ENCODE measurements around the gene PTPN3. TPM values are rescaled to one million over a fixed set of nuclear protein-coding genes. Genes with fewer than 3 reads are reported as not detected.

PTPN3 gene
- total RNA-seq, 4 donors from 2014 or later: 31.6 to 64.0 (median 38.7) TPM

DNA sequence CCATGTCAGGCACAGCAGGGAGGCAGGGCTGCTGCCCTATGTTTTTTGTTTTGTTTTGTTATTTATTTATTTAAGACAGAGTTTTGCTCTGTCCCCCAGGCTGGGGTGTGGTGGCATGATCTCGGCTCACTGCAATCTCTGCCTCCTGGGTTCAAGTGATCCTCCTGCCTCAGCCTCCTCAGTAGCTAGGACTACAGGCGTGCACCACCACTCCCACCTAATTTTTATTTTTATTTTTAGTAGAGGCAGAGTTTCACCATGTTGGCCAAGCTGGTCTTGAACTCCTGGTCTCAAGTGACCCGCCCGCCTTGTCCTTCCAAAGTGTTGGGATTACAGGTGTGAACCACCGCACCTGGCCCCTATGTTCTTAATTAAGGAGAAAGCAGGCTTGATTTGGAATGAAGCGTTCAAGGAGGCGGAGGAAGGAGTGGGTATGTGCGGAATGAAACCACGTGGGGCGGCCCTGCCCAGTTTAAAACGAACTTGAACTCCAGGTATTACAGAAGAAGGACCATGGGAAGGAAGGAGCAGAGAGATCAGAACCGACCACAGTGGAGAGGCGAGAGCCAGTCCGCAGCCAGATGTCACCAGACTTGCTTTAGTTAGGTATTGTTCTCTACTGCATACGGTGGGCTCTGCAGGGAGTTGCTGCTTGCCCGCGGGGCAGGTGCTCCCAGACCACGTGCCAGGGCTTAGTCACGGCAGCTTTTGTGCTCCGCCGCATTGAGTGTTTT lies 142.4 kb downstream of the PTPN3 start:
- peaks cover 3% of the 10 kb centered on the region for H3K27me3 ChIP-seq
- no peaks in the 10 kb centered on the region for H3K4me1 ChIP-seq
- no peak overlapping the region for H3K27ac ChIP-seq
- no peak for DNase-seq (ENCODE audit: low spot score in 2 of 2)
- H3K9me3 ChIP-seq: no peaks in the 10 kb centered on the region
- TF ChIP-seq EP300 (IDR thresholded peaks at IDR 0.05) (no peak), POLR2A (IDR thresholded peaks at IDR 0.05) (no peak), POLR2AphosphoS5 (IDR thresholded peaks at IDR 0.05) (no peak)
- TF ChIP-seq, protein P1, sequence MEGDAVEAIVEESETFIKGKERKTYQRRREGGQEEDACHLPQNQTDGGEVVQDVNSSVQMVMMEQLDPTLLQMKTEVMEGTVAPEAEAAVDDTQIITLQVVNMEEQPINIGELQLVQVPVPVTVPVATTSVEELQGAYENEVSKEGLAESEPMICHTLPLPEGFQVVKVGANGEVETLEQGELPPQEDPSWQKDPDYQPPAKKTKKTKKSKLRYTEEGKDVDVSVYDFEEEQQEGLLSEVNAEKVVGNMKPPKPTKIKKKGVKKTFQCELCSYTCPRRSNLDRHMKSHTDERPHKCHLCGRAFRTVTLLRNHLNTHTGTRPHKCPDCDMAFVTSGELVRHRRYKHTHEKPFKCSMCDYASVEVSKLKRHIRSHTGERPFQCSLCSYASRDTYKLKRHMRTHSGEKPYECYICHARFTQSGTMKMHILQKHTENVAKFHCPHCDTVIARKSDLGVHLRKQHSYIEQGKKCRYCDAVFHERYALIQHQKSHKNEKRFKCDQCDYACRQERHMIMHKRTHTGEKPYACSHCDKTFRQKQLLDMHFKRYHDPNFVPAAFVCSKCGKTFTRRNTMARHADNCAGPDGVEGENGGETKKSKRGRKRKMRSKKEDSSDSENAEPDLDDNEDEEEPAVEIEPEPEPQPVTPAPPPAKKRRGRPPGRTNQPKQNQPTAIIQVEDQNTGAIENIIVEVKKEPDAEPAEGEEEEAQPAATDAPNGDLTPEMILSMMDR (IDR thresholded peaks at IDR 0.05): no peak
- no peak overlapping the region for H3K4me3 ChIP-seq
- no peaks in the 10 kb centered on the region for H3K36me3 ChIP-seq
- 75% methylated on average over 21 of the region's 21 CpGs for WGBS

DNA sequence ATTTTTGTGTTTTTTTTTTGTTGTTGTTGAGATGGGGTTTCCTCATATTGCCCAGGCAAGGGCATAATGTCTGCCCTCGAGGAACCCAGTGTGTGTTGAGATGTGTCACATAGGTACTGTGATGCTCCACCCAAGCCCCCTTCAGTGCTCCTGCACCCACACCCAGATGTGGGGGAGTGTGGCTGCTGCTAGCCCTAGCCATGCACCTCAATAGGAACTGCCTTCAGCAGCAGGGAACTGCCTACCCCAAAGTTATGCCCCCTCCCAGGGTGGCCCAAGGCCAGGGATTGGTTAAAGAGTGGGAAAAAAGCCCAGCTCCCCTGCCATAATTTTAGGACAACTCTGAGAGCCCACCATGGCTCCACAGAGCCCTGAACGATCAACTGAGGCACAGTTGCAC lies 143.9 kb downstream of the PTPN3 start:
- peaks cover under 1% of the 10 kb centered on the region for H3K4me1 ChIP-seq
- H3K4me3 ChIP-seq: no peak overlapping the region
- WGBS: 83% methylated on average over 2 of the region's 2 CpGs
- TF ChIP-seq, protein P1 (IDR thresholded peaks at IDR 0.05): no peak
- TF ChIP-seq EP300 (IDR thresholded peaks at IDR 0.05) (no peak), POLR2A (IDR thresholded peaks at IDR 0.05) (no peak), POLR2AphosphoS5 (IDR thresholded peaks at IDR 0.05) (no peak)
- no peak overlapping the region for H3K27ac ChIP-seq
- no peak for DNase-seq (ENCODE audit: low spot score in 2 of 2)
- H3K27me3 ChIP-seq: peaks cover 3% of the 10 kb centered on the region
- no peaks in the 10 kb centered on the region for H3K9me3 ChIP-seq
- H3K36me3 ChIP-seq: no peaks in the 10 kb centered on the region

DNA sequence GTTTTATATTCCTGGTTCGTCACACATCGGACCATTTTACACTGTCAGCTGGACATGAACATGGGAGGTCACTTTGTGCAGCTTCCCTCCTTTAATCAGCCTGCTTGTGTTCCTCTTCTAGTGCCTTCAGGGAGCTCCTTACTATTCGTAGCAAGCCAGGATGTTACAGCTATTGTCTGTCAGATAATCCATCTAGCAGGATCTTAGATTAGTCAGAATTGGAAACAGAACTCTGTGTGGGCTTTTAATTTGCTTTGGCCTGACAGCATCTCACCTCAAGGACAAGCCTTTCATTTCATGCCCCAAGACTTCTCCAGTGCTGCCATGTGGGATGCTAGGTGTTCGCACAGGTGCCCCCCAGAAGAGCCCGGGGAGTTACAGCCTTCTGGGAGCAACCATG lies 147.1 kb downstream of the PTPN3 start:
- no peaks in the 10 kb centered on the region for H3K36me3 ChIP-seq
- no peak overlapping the region for H3K27ac ChIP-seq
- no peak for DNase-seq (ENCODE audit: low spot score in 2 of 2)
- H3K4me1 ChIP-seq: peaks cover 6% of the 10 kb centered on the region
- H3K27me3 ChIP-seq: peaks cover 3% of the 10 kb centered on the region
- 87% methylated on average over 5 of the region's 5 CpGs for WGBS
- H3K4me3 ChIP-seq: no peak overlapping the region
- TF ChIP-seq POLR2AphosphoS5 (IDR thresholded peaks at IDR 0.05) (no peak), POLR2A (IDR thresholded peaks at IDR 0.05) (no peak), EP300 (IDR thresholded peaks at IDR 0.05) (no peak)
- TF ChIP-seq, protein P1 (IDR thresholded peaks at IDR 0.05): no peak
- no peaks in the 10 kb centered on the region for H3K9me3 ChIP-seq

GRCh38 chr9:109349421-109349846 lies 148.7 kb downstream of the PTPN3 start:
- H3K36me3 ChIP-seq: no peaks in the 10 kb centered on the region
- H3K4me1 ChIP-seq: peaks cover 21% of the 10 kb centered on the region
- H3K9me3 ChIP-seq: no peaks in the 10 kb centered on the region
- H3K4me3 ChIP-seq: no peak overlapping the region
- H3K27ac ChIP-seq: no peak overlapping the region
- TF ChIP-seq POLR2A (IDR thresholded peaks at IDR 0.05) (no peak), EP300 (IDR thresholded peaks at IDR 0.05) (no peak), POLR2AphosphoS5 (IDR thresholded peaks at IDR 0.05) (no peak)
- TF ChIP-seq, protein P1 (IDR thresholded peaks at IDR 0.05): no peak
- DNase-seq (ENCODE audit: low spot score in 2 of 2): no peak
- peaks cover 3% of the 10 kb centered on the region for H3K27me3 ChIP-seq

GRCh38 chr9:109346904-109347303 lies 151.2 kb downstream of the PTPN3 start:
- TF ChIP-seq, protein P1 (IDR thresholded peaks at IDR 0.05): no peak
- TF ChIP-seq EP300 (IDR thresholded peaks at IDR 0.05): no peak
- TF ChIP-seq POLR2A (IDR thresholded peaks at IDR 0.05): no peak
- no peak for TF ChIP-seq POLR2AphosphoS5 (IDR thresholded peaks at IDR 0.05)
- 71% methylated on average over 3 of the region's 3 CpGs for WGBS
- no peaks in the 10 kb centered on the region for H3K9me3 ChIP-seq
- H3K4me1 ChIP-seq: peaks cover 24% of the 10 kb centered on the region
- H3K4me3 ChIP-seq: no peak overlapping the region
- H3K36me3 ChIP-seq: no peaks in the 10 kb centered on the region
- peak in 1 of 2 donors; percentile 12 for DNase-seq (ENCODE audit: low spot score in 2 of 2)
- H3K27ac ChIP-seq: no peak overlapping the region
- no peaks in the 10 kb centered on the region for H3K27me3 ChIP-seq
